Smooth muscle cell of the brain vasculature (primary cell): ENCODE results near the gene OTX1.
"Not testable (repeated sequence)": the region's sequence is repeated elsewhere in the genome, so short reads cannot be mapped to it uniquely, and the experiment has no call there.

ENCODE experiments used
- DNase-seq: peaks from one replicate; pipeline ENCODE4 v3.0.0-alpha.2; 2012; ENCODE audit warnings: low read depth, low spot score

OTX1 gene

GRCh38 chr2:63050334-63051041 is at the start of gene OTX1:
OTX1 (plus strand) TSS chr2:63050830; CDS start chr2:63052991, 2,161 bp downstream.
- no peak for DNase-seq

GRCh38 chr2:63001576-63001975 is 49.1 kb upstream of the OTX1 start:
- no peak for DNase-seq

GRCh38 chr2:63003351-63003750 is 47.3 kb upstream of the OTX1 start:
- DNase-seq, result no peak

DNA sequence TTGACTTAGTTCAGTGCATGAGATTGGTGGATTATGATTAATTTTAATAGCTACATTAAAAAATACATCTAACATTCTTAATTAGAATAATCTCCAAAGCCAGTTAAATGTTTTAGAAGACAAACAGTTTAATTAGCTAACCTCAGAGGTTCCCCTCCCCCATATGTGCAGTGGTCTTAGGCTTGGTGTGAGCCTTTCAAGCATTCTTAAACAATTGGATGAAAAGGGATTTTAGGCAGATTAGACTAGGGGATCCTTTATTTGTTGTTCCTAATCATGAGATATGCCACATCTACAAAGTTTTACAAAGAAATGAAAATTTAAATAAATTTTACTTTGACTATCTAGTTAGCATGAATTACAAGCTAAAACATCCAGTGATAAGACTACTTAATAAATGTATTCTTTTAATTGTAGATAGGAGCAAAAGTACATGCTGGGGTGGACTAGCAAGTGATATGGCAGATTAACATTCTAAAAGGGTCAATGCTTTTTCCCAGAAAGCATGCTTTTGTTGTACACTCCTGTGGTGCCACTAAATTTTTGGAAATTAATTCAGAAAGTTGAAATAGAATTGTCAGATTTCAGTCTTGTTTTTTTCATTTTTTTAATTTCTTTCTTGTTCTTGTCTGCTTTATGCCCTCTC is 42.7 kb upstream of the OTX1 start:
- no peak for DNase-seq

DNA sequence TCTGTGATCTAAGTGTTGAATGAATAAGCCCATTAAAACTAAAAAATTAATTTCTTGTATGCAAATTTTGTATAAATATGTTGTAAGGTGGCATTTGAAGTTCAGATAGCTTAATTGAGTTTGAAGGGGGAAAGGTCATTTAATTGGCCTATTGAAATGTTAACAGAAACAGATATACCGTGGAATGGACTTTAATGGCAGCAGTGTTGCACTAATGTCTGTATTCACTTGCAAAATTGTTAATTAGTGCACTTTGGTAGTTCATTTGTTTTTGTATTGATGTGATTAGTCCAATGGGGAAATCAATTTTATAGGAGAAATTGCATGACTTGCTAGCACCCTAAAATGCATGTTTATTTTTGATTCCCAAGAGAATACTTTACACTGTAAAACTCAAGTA is 41.8 kb upstream of the OTX1 start:
- DNase-seq, result no peak

- no peak for DNase-seq
Measured at GRCh38 chr2:63009490-63009889, 41.1 kb upstream of the OTX1 start.

DNA sequence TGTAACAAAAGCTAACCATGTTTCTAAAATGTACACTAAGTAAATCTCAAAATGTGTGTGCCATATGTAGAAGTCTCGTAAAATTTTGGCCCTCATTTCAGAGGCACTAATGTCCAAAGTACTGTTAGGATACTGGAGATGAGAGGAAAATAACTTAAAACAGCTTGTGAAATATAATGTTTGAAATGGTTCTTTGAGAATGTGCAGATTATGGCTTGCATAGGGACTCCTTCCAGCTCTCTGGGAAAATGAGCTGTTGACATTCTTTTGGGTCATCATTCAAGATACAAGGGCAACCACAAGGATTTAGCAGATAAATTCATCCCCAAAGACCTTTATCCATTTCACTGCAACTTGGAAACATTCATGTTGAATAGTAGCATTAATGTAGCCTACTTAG is 38.1 kb upstream of the OTX1 start:
- DNase-seq, result no peak

- no peak for DNase-seq
Measured at GRCh38 chr2:63013438-63013837, 37.2 kb upstream of the OTX1 start.

DNA sequence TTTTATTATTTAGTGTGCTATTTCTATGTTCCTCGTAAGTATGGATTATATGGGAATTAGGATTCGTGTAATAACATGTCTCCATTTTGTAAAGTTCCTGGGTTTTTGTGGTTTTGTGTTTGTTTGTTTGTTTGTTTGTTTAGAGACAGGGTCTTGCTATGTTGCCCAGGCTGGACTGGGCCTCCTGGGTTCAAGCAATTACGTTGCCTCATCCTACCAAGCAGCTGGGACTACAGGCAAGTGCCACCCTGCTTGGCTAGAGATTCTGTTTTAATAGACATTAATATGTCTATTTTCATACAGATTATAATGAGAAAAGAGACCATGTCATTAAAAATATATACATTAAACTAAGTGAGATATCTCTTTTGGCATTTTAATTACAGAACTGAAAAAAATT is 35.2 kb upstream of the OTX1 start:
- DNase-seq, result no peak

- no peak for DNase-seq
Measured at GRCh38 chr2:63018439-63018838, 32.2 kb upstream of the OTX1 start.

DNA sequence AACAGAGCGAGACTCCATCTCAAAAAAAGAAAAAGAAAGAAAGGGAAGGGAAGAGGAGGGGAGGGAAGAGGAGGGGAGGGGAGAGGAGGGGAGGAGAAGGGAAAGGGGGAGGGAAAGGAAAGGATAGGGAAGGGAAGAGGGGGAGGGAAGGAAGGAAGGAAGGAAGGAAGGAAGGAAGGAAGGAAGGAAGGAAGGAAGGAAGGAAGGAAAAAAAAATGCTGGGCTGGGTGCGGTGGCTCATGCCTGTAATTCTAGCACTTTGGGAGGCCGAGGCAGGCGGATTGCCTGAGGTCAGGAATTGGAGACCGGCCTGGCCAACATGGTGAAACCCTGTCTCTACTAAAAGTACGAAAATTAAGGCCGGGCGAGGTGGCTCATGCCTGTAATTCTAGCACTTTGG is 30.9 kb upstream of the OTX1 start:
- DNase-seq, result not testable (repeated sequence)

DNA sequence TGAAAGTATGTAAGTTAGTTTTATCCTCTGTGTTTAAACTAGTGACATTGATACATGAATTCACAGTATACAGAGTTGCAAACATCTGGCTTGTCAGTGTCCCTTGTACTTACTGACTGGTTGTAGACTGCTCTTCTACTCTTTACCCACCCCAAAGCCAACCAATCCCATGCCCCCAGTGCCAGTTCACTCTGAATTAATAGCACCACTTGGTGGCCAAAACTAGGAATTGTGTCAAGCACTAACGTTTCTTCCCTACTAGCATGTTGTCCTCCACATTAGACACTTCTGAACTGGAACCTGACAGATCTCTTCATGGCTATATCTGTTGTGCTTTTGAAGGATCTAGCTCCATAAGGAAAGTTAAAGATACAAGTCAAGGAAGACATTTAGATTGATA is 27.2 kb upstream of the OTX1 start:
- no peak for DNase-seq

DNA sequence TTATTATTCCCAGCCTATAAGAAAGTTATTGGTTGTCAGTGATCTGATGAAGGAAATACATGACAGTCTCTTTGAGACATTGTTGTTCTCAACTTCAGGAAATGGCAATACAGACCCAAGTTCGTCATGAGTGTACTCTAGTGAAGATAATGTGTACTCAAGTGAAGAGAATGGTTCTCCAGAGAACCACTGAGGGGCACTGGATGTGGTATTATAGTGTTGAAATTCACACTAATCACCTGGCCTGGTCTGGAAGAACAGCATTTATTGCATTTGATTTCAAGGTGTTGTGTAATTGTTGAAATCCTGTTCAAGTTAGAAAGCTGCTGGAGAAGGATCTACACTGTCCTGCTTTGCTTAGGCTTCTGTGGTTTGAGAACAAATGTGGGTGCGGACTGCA is 23.4 kb upstream of the OTX1 start:
- DNase-seq, result no peak

- no peak for DNase-seq
Measured at GRCh38 chr2:63029058-63029457, 21.6 kb upstream of the OTX1 start.

DNA sequence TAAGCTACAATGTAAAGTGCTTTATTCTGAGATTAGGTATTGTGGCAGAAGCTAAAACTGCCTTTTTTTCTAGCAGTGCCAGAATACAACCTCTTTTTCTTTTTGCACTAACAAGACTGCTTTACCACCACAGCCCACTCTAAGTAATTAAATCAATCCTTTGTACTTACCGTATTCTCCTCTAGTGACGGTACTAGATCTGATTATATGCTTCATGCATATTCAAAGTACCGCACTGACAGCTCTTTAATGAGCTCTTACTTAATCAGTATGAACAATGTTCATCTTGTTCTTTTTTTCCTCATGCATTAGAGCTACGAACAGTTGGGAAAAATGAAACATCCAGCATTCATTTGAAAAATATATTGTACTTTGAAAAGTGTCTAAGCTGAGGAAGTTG is 16.1 kb upstream of the OTX1 start:
- DNase-seq, result no peak

GRCh38 chr2:63035169-63035568 is 15.5 kb upstream of the OTX1 start:
- no peak for DNase-seq

GRCh38 chr2:63035660-63036059 is 15.0 kb upstream of the OTX1 start:
- no peak for DNase-seq

GRCh38 chr2:63038034-63038433 is 12.6 kb upstream of the OTX1 start:
- no peak for DNase-seq

- DNase-seq, result no peak
Measured at GRCh38 chr2:63040586-63040985, 10.0 kb upstream of the OTX1 start.

GRCh38 chr2:63041592-63041991 is 9.0 kb upstream of the OTX1 start:
- no peak for DNase-seq

DNA sequence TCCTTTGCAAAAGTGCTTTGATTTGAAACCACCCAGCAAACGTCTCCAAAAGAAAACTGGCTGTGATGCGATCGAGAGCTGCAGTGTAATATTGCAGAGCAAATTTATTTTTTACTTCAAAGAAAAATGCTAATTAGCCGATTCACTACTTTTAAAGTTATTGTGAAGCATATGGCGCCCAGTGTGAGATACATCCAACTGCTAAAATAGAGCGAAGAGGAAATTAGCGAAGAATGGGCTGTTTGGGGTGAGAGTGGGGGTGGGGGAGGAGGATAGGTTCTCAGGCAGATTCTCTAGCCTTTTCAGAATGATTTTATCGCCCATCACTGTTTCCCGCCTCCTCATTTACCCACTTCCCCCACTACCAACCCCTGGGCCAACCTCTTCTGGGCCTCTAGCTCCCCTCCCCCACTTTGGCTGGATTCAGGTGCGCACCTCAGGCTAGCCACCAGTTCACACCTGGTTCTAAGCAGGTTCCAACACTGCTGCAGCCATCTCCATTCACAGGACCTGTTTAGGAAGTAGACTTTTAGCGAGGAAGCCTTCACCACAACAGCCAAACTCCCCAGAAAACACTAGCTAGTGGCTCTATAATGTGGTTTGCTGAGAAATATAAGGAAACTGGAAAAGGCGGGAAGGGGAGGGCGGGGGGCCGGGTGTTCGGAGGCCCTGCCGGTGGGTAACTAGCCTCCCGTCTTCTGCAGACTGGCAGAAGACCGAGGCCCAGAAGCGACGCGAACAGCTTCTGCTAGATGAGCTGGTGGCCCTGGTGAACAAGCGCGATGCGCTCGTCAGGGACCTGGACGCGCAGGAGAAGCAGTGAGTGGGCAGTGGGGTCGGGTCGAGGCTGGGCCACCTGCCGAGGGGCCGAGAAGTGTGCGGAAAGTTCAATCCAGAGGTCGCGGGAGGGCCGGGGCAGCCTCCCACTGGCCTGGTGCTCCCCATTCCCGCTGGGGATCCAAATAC is 6.0 kb upstream of the OTX1 start:
- no peak for DNase-seq

- no peak for DNase-seq
Measured at GRCh38 chr2:63046552-63046951, 4.1 kb upstream of the OTX1 start.

GRCh38 chr2:63046961-63047320 is 3.7 kb upstream of the OTX1 start:
- no peak for DNase-seq
